Measurements from ENCODE around the gene CCDC188.

Gene CCDC188

GRCh38 chr22:20107951-20108756 lies 42.7 kb downstream of the CCDC188 start:
- H3K4me3 ChIP-seq (ENCODE audit: low read depth, low read length), result no peak overlapping the region
- TF ChIP-seq CTCF (IDR thresholded peaks at IDR 0.05; ENCODE audit: borderline replicate concordance, insufficient read depth, low read depth, low read length), result no peak

DNA sequence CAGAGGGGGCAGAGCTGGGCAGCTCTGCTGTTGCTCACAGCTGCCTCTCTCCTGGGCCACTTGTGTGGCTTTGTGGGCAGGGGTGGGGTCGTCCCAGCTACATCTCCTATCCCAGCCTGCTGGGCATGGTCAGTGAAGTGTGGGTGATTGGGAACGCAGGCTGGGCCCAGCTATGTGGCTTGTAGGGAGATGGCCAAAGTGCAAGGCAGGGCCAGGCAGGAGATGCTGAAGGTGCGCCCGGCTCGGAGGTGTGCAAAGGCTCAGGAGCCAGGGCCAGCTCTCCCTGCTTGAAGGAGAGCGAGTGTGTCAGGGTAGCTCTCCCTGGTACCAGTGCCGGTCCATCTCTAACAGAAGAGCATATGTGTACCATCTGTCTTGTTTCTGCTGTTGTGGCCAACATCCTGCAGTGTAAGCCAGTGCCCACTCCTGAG lies 43.4 kb downstream of the CCDC188 start:
- no peak for TF ChIP-seq CTCF (IDR thresholded peaks at IDR 0.05; ENCODE audit: borderline replicate concordance, insufficient read depth, low read depth, low read length)
- H3K4me3 ChIP-seq (ENCODE audit: low read depth, low read length), result no peak overlapping the region

GRCh38 chr22:20106849-20107237 lies 44.0 kb downstream of the CCDC188 start:
- no peak for TF ChIP-seq CTCF (IDR thresholded peaks at IDR 0.05; ENCODE audit: borderline replicate concordance, insufficient read depth, low read depth, low read length)
- H3K4me3 ChIP-seq (ENCODE audit: low read depth, low read length), result no peak overlapping the region

DNA sequence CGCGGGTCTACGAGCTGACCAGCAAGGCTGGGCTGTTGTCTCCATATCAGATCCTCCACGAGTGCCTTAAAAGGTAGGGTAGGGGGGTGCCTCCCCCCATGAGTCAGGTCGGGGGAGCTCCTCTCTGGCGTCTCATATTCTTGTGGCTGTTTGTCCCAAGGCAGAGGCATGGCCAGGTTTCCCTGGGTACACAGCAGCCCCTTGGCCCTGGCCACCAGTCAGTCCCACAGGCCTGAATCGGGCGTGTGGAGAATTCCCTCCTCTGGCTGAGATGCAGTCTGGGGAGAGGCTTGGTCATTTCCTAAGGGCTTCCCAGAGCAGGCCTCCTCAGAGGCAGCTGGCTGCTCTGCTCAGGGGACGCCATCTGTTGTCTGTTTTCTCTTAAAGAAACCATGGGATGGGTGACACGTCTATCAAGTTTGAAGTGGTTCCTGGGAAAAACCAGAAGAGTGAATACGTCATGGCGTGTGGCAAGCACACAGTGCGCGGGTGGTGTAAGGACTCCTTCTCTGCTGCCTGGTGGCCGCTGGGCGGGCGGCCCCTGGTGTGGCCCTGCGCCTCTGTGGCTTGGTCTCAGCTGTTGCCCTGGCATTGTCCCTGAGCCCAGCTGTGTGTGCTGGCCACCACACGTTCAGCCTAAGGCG lies 44.5 kb downstream of the CCDC188 start:
- TF ChIP-seq CTCF (IDR thresholded peaks at IDR 0.05; ENCODE audit: borderline replicate concordance, insufficient read depth, low read depth, low read length), result no peak
- H3K4me3 ChIP-seq (ENCODE audit: low read depth, low read length), result no peak overlapping the region

DNA sequence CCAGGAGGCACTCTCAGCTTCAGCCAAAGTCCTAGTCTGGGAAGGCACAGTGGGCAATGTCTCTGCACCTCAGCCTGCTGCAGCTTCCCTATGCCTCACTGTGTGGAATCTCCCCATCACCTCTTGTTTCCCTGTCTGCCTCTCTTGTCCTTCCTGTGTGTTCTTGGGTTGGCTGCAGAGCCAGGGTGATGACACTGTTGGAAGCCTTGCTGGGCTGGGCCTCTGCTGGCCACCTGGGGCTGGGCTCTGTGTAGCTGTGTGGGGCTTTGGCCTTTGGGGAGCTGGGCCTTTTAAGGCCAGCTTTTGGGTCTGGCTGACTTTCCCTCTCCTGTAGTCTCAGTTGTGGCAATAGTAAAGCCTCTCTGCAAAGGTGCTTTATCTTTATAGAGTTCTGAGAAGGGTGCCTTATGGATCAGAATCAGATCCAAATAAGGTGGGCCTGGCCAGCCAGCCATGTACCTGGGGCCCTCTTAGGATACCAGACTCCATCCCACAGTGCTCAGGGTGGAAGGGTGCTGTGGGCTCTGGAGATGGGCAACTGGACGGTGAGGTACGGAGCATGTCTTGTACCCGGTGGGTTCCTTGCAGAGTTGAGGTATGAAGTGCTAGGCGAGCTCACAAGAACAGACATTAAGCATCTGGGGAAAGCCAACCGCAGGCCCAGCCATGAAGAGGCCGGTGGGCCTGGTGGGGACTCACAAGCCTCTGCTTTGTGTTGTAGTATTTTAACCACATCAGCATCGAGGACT lies 45.2 kb downstream of the CCDC188 start:
- TF ChIP-seq CTCF (IDR thresholded peaks at IDR 0.05; ENCODE audit: borderline replicate concordance, insufficient read depth, low read depth, low read length), result no peak
- H3K4me3 ChIP-seq (ENCODE audit: low read depth, low read length), result no peak overlapping the region

DNA sequence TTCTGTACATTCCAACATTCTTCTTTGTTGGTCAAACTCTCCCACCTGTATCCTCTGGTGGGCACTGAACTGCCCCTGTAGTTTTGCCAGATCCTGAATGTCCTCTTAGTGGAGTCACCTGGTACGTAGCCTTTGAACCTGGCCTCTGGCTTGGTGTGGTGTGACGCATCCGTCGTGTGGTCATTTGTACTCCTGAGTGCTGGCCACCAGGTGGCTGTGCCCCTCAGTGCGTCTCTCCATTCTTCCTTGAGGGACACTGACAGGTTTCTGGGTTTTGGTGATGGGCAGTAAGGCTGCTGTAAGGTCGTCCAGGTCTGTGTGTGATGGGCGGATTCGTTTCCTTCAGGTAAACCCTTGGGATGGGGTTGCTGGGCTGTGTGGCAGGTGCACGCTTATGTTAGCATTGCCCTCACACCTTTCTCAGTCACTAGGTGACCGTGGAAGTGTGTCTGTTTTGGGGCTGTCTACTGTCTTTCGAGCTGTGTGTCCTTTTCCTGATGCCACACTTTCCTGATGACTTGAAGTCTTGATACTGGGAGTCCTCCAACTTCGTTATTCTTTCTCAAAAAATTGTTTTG lies 48.6 kb downstream of the CCDC188 start:
- no peak for TF ChIP-seq CTCF (IDR thresholded peaks at IDR 0.05; ENCODE audit: borderline replicate concordance, insufficient read depth, low read depth, low read length)
- H3K4me3 ChIP-seq (ENCODE audit: low read depth, low read length), result no peak overlapping the region

All from GM12875 (cell line).